AG09309 (cell line): ENCODE measurements around the gene CRYGA.
A peak's percentile ranks its signal among the peaks of the same experiment; 100 is the strongest.

Source experiments
- DNase-seq: peaks from one replicate; pipeline ENCODE4 v3.0.0-alpha.2; 2010; ENCODE audit warnings: low read depth
- H3K4me3 ChIP-seq: 2 replicates; pipeline ENCODE4 v1.5.1; 2011; ENCODE audit warnings: mild to moderate bottlenecking, low read depth, low read length, moderate library complexity; ENCODE audit not compliant: control insufficient read depth
- TF ChIP-seq, protein P1 (sequence below): IDR thresholded peaks from 2 replicates; pipeline ENCODE4 v1.5.1; 2011; ENCODE audit warnings: mild to moderate bottlenecking, low read depth, low read length, inconsistent platforms; ENCODE audit not compliant: insufficient read depth, control insufficient read depth; ENCODE audit errors: missing control alignments

The CRYGA gene

DNA sequence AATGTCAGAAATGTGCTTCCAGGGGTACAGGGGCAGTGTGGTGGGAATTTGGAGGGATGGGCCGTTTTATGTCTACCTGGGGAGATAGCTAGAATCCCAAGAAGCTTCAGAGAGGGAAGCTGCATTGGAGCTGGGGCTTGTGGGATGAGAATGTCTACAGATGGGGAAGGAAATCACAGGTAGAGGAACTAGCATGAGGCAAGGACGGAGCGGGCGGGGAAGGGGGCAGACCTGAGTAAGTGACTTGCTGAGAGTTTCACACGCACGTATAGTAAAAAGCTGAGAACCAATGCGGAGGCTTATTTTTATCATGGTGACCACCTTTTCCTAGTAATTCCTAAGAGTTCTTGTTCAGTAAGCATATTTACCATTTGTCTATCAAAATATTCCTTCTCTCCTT is 20.1 kb upstream of the CRYGA start:
- H3K4me3 ChIP-seq: no peak overlapping the region
- TF ChIP-seq, protein P1, sequence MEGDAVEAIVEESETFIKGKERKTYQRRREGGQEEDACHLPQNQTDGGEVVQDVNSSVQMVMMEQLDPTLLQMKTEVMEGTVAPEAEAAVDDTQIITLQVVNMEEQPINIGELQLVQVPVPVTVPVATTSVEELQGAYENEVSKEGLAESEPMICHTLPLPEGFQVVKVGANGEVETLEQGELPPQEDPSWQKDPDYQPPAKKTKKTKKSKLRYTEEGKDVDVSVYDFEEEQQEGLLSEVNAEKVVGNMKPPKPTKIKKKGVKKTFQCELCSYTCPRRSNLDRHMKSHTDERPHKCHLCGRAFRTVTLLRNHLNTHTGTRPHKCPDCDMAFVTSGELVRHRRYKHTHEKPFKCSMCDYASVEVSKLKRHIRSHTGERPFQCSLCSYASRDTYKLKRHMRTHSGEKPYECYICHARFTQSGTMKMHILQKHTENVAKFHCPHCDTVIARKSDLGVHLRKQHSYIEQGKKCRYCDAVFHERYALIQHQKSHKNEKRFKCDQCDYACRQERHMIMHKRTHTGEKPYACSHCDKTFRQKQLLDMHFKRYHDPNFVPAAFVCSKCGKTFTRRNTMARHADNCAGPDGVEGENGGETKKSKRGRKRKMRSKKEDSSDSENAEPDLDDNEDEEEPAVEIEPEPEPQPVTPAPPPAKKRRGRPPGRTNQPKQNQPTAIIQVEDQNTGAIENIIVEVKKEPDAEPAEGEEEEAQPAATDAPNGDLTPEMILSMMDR: no peak
- no peak for DNase-seq

DNA sequence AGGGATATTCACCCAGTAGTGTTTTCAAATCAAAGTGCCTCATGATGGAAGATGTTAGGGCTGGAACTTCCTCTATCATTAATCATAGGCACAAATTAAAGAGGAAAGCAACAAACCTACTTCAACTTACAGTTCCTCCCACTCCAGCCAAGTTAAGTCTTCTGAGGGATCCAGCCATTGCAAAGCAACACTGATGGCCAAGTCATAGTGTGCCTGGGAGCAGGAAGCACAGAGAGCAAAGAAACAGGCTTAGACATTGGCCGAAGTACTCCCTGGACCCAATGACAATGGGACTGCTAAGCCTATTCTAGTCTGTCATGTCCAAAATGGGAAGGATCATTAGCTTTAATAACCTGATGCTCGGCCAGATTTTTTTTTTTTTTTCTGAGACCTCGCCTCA is 19.4 kb upstream of the CRYGA start:
- DNase-seq: no peak
- no peak overlapping the region for H3K4me3 ChIP-seq
- TF ChIP-seq, protein P1: no peak

DNA sequence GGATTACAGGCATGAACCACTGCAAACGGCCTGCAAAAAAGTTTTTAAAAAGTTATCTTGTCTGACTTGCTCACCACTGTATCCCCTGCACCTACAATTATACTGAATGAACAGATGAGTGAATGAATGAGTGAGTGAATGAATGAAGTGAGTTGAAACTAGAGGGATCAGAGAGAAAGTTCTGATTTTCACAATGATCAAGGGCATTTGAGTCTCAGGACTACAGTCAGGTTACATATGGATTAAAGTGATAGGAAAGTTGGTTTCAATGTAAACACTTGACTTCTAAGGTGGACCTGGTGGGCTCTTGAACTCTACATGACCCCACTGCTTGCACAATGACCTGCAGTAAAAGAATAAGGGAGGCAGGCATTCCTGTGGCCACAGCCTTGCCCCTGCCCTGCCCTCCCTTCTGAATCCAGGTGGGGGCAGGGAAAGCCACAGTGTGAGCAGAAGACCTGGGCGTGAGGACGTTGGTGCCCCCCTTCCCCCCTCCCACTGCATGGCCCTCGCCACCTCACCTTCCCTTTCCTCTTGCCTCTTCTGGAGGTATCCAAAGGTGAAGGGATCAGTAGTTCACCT is 15.7 kb upstream of the CRYGA start:
- no peak for DNase-seq
- H3K4me3 ChIP-seq: no peak overlapping the region
- TF ChIP-seq, protein P1: no peak

DNA sequence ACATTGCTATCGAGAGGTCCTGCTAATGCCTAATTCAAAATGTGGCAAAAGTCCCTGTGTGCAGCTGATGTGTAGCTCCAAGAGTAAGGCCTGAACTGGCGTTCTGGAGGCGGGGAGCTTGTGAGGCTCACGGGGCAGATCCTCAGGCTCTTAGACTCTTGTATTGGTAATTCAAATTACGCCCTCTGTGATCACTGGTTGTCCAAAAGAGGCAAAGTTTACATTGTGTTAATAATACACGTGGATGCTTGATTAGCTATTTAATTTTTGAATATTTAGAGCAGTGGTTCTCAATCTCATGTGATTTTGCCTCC is 12.4 kb upstream of the CRYGA start:
- TF ChIP-seq, protein P1: no peak
- no peak overlapping the region for H3K4me3 ChIP-seq
- no peak for DNase-seq

DNA sequence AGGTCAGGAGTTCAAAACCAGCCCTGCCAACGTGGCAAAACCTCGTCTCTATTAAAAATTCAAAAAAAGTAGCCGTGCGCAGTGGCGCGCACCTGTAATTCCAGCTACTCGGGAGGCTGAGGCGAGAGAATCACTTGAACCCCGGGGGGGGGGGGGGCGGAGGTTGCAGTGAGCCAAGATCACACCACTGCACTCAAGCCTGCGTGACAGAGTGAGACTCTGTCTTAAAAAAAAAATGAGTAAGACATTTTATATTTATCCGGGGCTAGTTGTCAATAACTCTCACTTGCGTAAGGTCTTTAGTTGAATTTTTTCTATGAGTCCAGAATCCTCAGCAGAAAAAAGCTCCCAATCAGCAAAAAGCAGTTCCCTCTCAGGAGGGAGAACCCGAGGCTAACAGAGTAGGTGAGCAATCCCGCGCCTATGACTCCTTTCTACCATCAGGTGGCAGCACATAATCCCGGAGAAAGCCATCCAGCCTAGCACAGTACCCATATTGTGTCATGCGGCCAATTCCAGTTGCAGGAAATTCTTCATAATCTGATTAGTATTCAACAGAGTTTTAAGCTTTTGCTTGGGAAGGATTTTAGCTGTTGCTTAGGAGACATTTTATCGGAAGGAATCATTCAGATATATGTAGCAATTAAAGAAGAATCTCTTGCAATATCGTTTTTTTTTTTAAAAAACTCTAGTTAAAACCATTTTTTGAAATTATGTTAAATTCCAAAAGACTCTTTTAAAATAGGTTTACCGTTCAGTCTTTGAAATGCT is 11.9 kb upstream of the CRYGA start:
- TF ChIP-seq, protein P1: peak; percentile 90
- no peak overlapping the region for H3K4me3 ChIP-seq
- DNase-seq: peak; percentile 47

DNA sequence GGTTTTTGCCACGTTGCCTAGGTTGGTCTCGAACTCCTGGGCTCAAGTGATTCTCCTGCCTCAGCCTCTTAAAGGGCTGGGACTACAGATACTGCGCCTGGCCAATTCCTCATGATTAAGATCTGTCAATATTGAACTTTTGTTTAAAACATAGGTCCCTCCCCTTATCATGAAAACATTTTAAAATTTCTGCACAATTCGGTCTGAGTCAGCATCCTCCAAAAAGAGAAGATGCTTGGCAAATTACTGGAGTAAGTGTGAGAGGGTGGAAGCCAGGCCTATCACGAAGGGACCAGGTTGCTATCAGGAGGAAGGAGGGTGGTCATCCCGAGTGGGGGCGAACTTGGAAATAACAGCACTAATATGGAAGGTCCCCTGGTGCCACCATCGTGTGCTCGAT is 10.8 kb upstream of the CRYGA start:
- DNase-seq: no peak
- TF ChIP-seq, protein P1: no peak

More for the DNA sequence above, 10.8 kb upstream of the CRYGA start:
- H3K4me3 ChIP-seq: no peak overlapping the region
